ENCODE results near the gene PTGIS.
"Not testable (repeated sequence)": the region's sequence is repeated elsewhere in the genome, so short reads cannot be mapped to it uniquely, and the experiment has no call there.

The PTGIS gene

GRCh38 chr20:49578436-49578835 is 10.5 kb upstream of the PTGIS start:
- no peak for DNase-seq

GRCh38 chr20:49575551-49576060 is 7.7 kb upstream of the PTGIS start:
- peak; percentile 69 for DNase-seq

GRCh38 chr20:49573900-49574416 is 6.0 kb upstream of the PTGIS start:
- DNase-seq = no peak

DNA sequence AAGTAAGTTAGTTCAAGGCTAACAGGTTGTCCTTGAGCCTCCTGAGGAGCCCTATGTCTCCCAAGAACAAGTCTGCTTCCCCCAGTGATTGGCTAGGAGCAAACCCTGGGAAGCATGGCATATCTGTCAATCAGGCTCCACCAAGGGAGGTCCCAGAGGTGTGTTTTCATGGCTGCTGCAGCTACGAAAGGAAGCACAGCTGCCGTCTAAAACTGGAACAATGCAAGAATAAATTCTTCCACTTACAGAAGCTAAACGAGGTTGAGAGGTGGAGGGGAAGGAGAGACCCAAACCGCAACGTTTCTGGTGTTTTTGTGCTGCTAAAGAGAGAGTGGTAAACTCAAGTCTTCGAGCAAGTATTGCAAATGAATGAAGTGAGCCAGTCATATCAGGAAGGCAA is 4.9 kb upstream of the PTGIS start:
- DNase-seq = no peak

DNA sequence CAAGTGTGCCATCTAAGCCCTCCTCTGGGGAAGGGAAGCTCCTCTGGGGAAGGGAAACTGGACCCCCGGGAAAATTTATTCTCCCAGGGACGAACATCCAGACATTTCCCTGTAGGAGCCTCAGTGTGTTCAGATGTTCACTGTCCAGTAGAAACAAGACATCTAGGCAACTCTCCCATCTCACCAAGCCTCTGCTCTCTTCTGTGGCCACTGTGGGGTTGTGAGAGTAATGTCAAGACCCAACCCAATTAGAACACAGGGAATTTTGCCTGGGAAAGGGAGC is 3.6 kb upstream of the PTGIS start:
- no peak for DNase-seq

- no peak for DNase-seq
Measured at GRCh38 chr20:49570828-49571552, 3.1 kb upstream of the PTGIS start.

- no peak for DNase-seq
Measured at GRCh38 chr20:49570161-49570827, 2.4 kb upstream of the PTGIS start.

GRCh38 chr20:49569411-49570115 is 1.6 kb upstream of the PTGIS start:
- DNase-seq = no peak

DNA sequence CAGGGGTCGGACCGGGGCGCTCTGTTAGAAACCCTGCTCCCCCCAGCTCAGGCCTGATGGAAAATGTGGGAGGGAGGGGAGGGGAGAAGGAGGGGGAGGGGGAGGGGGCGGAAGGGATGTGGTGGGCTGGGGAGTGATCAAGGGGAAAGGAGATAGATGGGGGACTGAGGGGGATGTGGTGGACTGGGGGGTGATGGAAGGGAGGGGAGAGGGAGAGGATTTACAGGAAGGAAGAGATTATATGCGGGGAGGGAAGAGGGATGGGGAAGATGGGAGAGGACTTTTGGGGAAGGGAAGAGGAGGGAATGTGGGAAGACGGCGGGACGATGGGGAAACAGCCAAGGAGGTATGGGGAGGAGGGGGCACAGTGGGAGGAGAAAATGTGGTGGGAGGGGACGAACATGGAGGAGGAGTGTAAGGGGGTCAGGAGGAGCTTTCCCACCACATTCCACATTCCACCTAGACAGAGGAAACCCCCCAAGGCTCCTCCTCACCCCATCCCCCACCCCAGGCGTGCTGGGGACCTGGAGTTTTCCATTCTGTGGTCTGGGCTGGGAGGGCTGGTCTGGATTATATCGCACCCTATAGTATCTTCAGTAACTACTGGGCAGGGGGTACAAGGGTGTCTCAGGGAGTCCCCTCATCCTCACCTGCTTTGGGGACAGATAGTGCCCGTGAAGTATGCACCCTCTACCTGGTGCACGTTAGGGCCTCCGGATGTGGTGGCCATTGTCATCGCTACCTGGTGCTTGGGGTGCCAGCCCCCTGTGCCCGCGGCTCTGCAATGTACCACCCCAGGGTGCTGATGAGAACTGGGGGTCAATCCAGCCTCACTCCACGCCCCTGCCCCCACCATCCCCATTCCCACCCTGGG is 578 bp upstream of the PTGIS start:
- DNase-seq = no peak

GRCh38 chr20:49566401-49567364 is 1.3 kb downstream of the PTGIS start:
- DNase-seq = no peak

GRCh38 chr20:49564991-49565390 is 2.9 kb downstream of the PTGIS start:
- not testable (repeated sequence) for DNase-seq

DNA sequence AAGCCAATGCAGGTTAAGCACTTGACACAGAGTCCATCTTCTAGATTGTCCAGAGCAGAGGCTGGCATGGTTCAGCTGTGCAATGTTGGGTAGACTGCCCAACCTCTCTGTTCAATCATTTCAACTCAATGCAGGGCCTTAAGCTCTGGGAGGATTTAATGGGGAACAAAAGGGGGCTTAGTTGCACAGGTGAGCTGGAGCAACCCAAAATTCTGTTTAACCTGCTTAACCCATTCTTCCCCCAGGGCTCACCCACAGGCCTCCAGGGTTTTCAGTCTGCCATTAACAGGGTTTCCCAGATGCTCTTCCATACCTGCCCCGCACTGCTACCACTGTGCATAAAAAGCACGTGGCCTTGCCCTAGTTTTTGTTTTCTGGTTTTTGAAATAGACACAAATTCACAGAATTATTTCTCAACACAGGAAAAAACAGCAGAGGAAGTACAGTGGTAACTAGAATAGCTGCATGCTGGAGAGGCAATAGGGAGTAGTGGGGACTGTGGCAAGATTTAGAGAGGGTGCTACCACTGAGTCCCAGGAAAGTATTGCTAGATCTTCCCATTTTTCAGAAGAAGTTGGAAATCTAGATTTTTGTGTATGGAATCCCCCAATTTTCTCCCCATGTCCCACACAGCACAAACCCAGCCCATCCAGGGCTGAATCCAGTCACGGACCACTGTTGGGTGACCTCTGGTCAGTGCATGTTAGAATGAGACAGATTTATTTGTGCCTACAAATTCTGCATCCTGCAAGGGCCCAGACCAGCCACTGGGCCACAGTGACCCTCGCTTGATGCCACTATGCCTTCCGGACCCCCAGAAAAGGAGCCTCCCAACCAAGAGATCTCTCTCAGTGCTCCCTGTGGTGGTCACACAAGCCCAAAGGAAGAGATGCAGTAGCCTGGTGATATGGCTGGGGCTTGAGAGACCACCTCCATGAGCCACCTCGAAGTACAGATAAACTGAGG is 4.6 kb downstream of the PTGIS start:
- no peak for DNase-seq

- DNase-seq = no peak
Measured at GRCh38 chr20:49562311-49563014, 5.5 kb downstream of the PTGIS start.

GRCh38 chr20:49561806-49562205 is 6.1 kb downstream of the PTGIS start:
- DNase-seq = no peak

- DNase-seq = no peak
Measured at GRCh38 chr20:49561256-49561655, 6.7 kb downstream of the PTGIS start.

DNA sequence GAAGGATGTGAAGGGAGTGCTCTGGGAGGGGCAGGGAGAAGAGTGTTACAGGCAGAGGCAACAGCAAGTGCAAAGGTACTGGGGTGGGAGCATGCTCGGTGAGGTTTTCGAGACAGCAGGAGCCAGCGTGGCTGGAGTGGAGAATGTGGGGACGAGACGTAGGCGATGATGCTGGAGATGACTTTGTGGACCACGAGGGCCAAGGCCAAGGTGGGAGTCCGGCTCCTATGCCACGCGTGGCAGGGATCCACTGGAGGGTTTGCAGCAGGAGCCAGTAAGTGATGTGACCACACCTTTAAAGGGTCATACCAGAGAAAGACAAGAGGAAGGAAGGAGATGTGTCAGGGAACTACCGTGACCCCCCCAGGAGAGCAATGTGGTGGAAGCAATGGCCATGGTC is 7.3 kb downstream of the PTGIS start:
- DNase-seq = no peak

DNA sequence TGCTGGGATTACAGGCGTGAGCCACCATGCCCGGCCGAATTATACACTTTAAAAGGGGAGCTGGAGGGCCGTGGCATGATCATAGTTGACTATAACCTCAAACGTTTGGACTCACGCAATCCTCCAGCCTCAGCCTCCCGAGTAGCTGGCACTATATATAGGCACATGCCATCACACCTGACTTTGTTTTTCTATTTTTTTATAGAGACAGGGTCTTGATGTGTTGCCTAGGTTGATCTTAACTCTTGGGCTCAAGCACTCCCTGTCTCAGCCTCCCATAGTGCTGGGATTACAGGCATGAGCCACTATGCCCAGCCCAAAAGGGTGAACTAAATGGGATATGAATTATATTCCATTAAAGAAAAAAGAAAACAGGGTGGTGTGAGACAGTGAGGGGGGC is 7.8 kb downstream of the PTGIS start:
- no peak for DNase-seq

GRCh38 chr20:49559411-49560081 is 8.4 kb downstream of the PTGIS start:
- DNase-seq = no peak

DNA sequence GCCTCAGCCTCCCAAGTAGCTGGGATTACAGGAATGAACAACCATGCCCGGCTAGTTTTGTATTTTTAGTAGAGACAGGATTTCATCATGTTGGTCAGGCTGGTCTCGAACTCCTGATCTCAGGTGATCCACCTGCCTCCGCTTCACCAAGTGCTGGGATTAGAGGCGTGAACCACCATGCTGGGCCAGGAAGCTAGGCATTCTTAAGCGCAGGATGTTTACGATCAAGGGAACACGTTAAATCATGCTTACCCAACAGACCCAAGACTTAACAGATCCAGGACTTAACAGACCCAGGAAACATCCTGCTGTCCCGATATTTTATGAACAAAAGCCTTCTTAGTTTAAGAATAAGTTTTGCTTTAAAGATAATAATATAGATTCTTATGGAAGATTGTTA is 9.1 kb downstream of the PTGIS start:
- no peak for DNase-seq

Data from NCI-H524 treated with DMSO at 0.1 percent for 48 hours (cell line).